ENCODE measurements around the gene ESAM. TPM values are rescaled to one million over a fixed set of nuclear protein-coding genes. Genes with fewer than 3 reads are reported as not detected.

Gene ESAM
- total RNA-seq, 1 donor from 2014 or later = 1.7 TPM

GRCh38 chr11:124791626-124792341, 29.7 kb upstream of the ESAM start:
- H3K4me3 Mint-ChIP-seq (ENCODE audit: unreplicated experiment) = no peak overlapping the region
- DNase-seq (ENCODE audit: extremely low spot score, unreplicated experiment) = no peak
- H3K9me3 Mint-ChIP-seq (ENCODE audit: unreplicated experiment) = no peaks in the 10 kb centered on the region
- TF ChIP-seq, protein P1, sequence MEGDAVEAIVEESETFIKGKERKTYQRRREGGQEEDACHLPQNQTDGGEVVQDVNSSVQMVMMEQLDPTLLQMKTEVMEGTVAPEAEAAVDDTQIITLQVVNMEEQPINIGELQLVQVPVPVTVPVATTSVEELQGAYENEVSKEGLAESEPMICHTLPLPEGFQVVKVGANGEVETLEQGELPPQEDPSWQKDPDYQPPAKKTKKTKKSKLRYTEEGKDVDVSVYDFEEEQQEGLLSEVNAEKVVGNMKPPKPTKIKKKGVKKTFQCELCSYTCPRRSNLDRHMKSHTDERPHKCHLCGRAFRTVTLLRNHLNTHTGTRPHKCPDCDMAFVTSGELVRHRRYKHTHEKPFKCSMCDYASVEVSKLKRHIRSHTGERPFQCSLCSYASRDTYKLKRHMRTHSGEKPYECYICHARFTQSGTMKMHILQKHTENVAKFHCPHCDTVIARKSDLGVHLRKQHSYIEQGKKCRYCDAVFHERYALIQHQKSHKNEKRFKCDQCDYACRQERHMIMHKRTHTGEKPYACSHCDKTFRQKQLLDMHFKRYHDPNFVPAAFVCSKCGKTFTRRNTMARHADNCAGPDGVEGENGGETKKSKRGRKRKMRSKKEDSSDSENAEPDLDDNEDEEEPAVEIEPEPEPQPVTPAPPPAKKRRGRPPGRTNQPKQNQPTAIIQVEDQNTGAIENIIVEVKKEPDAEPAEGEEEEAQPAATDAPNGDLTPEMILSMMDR (IDR thresholded peaks at IDR 0.05) = no peak
- no peaks in the 10 kb centered on the region for H3K36me3 Mint-ChIP-seq (ENCODE audit: unreplicated experiment)
- no peaks in the 10 kb centered on the region for H3K27me3 Mint-ChIP-seq (ENCODE audit: unreplicated experiment)
- H3K27ac Mint-ChIP-seq (ENCODE audit: unreplicated experiment) = no peak overlapping the region
- H3K4me1 Mint-ChIP-seq (ENCODE audit: unreplicated experiment) = peaks cover 9% of the 10 kb centered on the region

GRCh38 chr11:124788521-124788920, 26.4 kb upstream of the ESAM start:
- Mint-ChIP-seq H3K36me3 (ENCODE audit: unreplicated experiment) (no peaks in the 10 kb centered on the region), H3K9me3 (ENCODE audit: unreplicated experiment) (no peaks in the 10 kb centered on the region), H3K27me3 (ENCODE audit: unreplicated experiment) (no peaks in the 10 kb centered on the region), H3K4me1 (ENCODE audit: unreplicated experiment) (peaks cover 9% of the 10 kb centered on the region), H3K27ac (ENCODE audit: unreplicated experiment) (no peak overlapping the region), H3K4me3 (ENCODE audit: unreplicated experiment) (no peak overlapping the region)
- no peak for DNase-seq (ENCODE audit: extremely low spot score, unreplicated experiment)
- TF ChIP-seq, protein P1 (IDR thresholded peaks at IDR 0.05) = no peak

GRCh38 chr11:124784051-124784450, 22.0 kb upstream of the ESAM start:
- Mint-ChIP-seq H3K27me3 (ENCODE audit: unreplicated experiment) (no peaks in the 10 kb centered on the region), H3K36me3 (ENCODE audit: unreplicated experiment) (no peaks in the 10 kb centered on the region), H3K9me3 (ENCODE audit: unreplicated experiment) (no peaks in the 10 kb centered on the region), H3K27ac (ENCODE audit: unreplicated experiment) (no peak overlapping the region), H3K4me3 (ENCODE audit: unreplicated experiment) (no peak overlapping the region), H3K4me1 (ENCODE audit: unreplicated experiment) (no peaks in the 10 kb centered on the region)
- DNase-seq (ENCODE audit: extremely low spot score, unreplicated experiment) = no peak
- TF ChIP-seq, protein P1 (IDR thresholded peaks at IDR 0.05) = no peak

- Mint-ChIP-seq H3K9me3 (ENCODE audit: unreplicated experiment) (no peaks in the 10 kb centered on the region), H3K27ac (ENCODE audit: unreplicated experiment) (no peak overlapping the region), H3K27me3 (ENCODE audit: unreplicated experiment) (no peaks in the 10 kb centered on the region), H3K36me3 (ENCODE audit: unreplicated experiment) (peaks cover 1% of the 10 kb centered on the region), H3K4me1 (ENCODE audit: unreplicated experiment) (no peaks in the 10 kb centered on the region), H3K4me3 (ENCODE audit: unreplicated experiment) (no peak overlapping the region)
- DNase-seq (ENCODE audit: extremely low spot score, unreplicated experiment) = no peak
- TF ChIP-seq, protein P1 (IDR thresholded peaks at IDR 0.05) = no peak
Observed at GRCh38 chr11:124783002-124783401, 20.9 kb upstream of the ESAM start.

DNA sequence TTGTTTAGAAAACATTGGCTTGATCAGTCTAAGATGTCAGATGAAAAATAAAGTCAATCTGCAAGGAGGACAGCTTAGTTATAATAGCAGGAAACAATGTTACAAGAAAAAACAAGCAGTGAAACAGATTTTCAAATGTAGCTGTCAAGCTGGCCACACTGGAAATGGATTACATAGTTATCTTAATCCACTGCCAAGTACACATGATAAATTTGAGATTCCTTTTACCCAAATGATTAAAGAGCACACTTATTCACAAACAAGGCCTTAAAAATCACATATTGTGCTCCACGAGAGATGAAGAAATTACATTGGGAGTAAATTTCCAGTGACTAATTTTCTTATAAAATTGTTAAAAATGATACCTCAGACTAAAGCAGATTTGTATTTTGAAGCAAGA, 17.5 kb upstream of the ESAM start:
- DNase-seq (ENCODE audit: extremely low spot score, unreplicated experiment) = no peak
- Mint-ChIP-seq H3K4me3 (ENCODE audit: unreplicated experiment) (no peak overlapping the region), H3K36me3 (ENCODE audit: unreplicated experiment) (peaks cover 14% of the 10 kb centered on the region), H3K27ac (ENCODE audit: unreplicated experiment) (no peak overlapping the region), H3K27me3 (ENCODE audit: unreplicated experiment) (no peaks in the 10 kb centered on the region), H3K4me1 (ENCODE audit: unreplicated experiment) (peaks cover 3% of the 10 kb centered on the region), H3K9me3 (ENCODE audit: unreplicated experiment) (no peaks in the 10 kb centered on the region)
- TF ChIP-seq, protein P1 (IDR thresholded peaks at IDR 0.05) = no peak

Measured in osteocyte (in vitro differentiated cells).